ENCODE results near the gene PNLIPRP1.

GRCh38 chr10:116656044-116656443, 65.3 kb downstream of the PNLIPRP1 start:
- TF ChIP-seq, protein P1, sequence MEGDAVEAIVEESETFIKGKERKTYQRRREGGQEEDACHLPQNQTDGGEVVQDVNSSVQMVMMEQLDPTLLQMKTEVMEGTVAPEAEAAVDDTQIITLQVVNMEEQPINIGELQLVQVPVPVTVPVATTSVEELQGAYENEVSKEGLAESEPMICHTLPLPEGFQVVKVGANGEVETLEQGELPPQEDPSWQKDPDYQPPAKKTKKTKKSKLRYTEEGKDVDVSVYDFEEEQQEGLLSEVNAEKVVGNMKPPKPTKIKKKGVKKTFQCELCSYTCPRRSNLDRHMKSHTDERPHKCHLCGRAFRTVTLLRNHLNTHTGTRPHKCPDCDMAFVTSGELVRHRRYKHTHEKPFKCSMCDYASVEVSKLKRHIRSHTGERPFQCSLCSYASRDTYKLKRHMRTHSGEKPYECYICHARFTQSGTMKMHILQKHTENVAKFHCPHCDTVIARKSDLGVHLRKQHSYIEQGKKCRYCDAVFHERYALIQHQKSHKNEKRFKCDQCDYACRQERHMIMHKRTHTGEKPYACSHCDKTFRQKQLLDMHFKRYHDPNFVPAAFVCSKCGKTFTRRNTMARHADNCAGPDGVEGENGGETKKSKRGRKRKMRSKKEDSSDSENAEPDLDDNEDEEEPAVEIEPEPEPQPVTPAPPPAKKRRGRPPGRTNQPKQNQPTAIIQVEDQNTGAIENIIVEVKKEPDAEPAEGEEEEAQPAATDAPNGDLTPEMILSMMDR (conservative IDR thresholded peaks at IDR 0.05), result no peak
- no peak for TF ChIP-seq ZFX (IDR thresholded peaks at IDR 0.05)
